ENCODE data around the gene BICC1. TPM values are rescaled to one million over a fixed set of nuclear protein-coding genes. Genes with fewer than 3 reads are reported as not detected.

The BICC1 gene
- total RNA-seq, 4 donors from 2014 or later, result 1.3 to 29.7 (median 17.5) TPM

DNA sequence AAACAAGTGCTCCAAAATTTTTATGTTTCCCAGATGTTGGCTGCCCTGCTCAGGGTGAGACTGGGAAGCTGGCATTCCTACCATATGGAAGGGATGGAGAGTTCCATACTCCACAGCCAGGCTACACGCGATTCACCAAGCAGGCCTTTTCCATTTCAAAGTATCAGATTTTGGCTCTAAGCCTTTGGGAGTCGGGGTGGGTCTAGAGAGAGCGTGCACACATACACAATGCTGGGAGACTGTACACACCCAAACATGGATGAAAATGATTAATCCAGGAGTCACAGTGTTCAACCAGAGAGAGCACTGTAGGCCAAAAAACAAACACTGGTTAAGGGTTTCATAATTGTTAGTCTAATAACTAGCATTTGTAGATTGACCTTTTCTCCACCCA is 295.0 kb downstream of the BICC1 start:
- intact Hi-C loops (cut with DNase I; ENCODE audit: low total_unique reads), result no loop called here
- Histone ChIP-seq H3K27me3 (no peaks in the 10 kb centered on the region), H3K9me3 (no peaks in the 10 kb centered on the region), H3K36me3 (no peaks in the 10 kb centered on the region), H3K27ac (peak overlapping the region in 1 of 2 donors; percentile 9), H3K4me1 (no peaks in the 10 kb centered on the region), H3K4me3 (no peak overlapping the region)
- DNase-seq, result peak; percentile 23 to 31
- TF ChIP-seq, protein P1, sequence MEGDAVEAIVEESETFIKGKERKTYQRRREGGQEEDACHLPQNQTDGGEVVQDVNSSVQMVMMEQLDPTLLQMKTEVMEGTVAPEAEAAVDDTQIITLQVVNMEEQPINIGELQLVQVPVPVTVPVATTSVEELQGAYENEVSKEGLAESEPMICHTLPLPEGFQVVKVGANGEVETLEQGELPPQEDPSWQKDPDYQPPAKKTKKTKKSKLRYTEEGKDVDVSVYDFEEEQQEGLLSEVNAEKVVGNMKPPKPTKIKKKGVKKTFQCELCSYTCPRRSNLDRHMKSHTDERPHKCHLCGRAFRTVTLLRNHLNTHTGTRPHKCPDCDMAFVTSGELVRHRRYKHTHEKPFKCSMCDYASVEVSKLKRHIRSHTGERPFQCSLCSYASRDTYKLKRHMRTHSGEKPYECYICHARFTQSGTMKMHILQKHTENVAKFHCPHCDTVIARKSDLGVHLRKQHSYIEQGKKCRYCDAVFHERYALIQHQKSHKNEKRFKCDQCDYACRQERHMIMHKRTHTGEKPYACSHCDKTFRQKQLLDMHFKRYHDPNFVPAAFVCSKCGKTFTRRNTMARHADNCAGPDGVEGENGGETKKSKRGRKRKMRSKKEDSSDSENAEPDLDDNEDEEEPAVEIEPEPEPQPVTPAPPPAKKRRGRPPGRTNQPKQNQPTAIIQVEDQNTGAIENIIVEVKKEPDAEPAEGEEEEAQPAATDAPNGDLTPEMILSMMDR (IDR thresholded peaks at IDR 0.05), result no peak
- no peak for TF ChIP-seq POLR2A (IDR thresholded peaks at IDR 0.05)

DNA sequence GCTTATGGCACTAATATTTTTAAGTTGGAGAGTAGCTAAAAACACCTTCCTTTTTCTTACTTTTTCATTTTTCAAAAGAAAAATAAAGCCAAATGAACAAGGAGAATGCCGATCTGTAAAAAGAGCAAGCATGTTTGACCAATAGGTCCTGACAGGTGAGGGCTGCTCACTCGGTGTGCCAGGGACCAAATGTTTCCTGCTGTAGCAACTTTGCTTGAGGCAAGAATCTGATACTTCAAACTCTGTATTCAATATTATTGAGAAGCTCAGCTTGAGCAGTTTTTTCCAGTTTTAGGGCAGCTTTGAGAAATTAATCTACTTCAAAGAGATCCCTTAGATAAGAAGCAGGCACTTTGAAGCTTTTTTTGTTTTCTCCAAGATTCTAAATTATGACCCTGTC is 298.1 kb downstream of the BICC1 start:
- Histone ChIP-seq H3K27me3 (no peaks in the 10 kb centered on the region), H3K4me3 (no peak overlapping the region), H3K9me3 (no peaks in the 10 kb centered on the region), H3K4me1 (no peaks in the 10 kb centered on the region), H3K36me3 (no peaks in the 10 kb centered on the region), H3K27ac (no peak overlapping the region)
- DNase-seq, result no peak
- no peak for TF ChIP-seq POLR2A (IDR thresholded peaks at IDR 0.05)
- TF ChIP-seq, protein P1 (IDR thresholded peaks at IDR 0.05), result no peak
- intact Hi-C loops (cut with DNase I; ENCODE audit: low total_unique reads), result no loop called here

DNA sequence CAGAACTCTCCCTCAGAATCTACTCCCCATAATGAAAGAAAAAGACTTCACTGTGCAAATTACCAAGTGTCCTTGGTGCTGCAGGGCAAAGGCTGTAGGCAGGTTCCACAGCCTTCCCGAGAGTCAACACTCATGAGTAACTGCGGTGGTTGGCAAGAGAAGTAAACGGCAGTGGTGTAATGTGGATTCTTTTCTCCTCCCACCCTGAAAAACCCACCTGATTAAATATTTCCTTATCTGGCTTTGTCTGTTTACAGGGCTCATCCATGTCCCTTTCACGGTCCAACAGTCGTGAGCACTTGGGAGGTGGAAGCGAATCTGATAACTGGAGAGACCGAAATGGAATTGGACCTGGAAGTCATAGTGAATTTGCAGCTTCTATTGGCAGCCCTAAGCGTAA is 300.9 kb downstream of the BICC1 start:
- no peaks in the 10 kb centered on the region for H3K36me3 ChIP-seq
- H3K9me3 ChIP-seq, result no peaks in the 10 kb centered on the region
- DNase-seq, result no peak
- H3K27me3 ChIP-seq, result no peaks in the 10 kb centered on the region
- intact Hi-C loops (cut with DNase I; ENCODE audit: low total_unique reads), result no loop called here
- H3K4me1 ChIP-seq, result peaks cover 0 to 3% of the 10 kb centered on the region in 2 donors
- H3K4me3 ChIP-seq, result no peak overlapping the region
- no peak overlapping the region for H3K27ac ChIP-seq
- no peak for TF ChIP-seq POLR2A (IDR thresholded peaks at IDR 0.05)
- TF ChIP-seq, protein P1 (IDR thresholded peaks at IDR 0.05), result no peak

DNA sequence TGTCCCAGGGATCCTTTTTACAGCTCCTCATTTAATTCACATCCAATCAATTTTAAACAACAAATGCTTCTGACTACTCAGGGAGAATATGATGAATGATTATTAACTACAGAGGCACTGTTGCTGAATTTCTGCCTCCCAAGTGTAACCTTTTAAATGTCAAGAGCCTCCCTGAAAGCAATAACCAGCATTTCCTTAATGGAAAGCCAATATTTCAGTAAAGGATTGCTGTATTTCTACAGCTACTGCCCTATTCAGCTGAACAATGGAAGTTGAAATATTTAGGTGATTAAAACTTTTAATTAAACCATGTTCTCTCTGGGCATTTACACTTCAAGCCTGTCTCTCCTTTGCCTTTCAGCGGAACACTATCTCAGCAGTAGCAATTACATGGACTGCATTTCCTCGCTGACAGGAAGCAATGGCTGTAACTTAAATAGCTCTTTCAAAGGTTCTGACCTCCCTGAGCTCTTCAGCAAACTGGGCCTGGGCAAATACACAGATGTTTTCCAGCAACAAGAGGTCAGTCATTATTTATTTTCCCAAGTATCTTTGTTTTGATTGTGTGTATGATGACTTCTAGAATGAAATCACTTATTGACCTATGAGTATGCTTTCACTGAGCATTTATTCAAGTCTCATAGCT is 304.7 kb downstream of the BICC1 start:
- Histone ChIP-seq H3K9me3 (no peaks in the 10 kb centered on the region), H3K4me3 (no peak overlapping the region), H3K27ac (no peak overlapping the region), H3K36me3 (no peaks in the 10 kb centered on the region), H3K27me3 (no peaks in the 10 kb centered on the region), H3K4me1 (peaks cover 0 to 3% of the 10 kb centered on the region in 2 donors)
- intact Hi-C loops (cut with DNase I; ENCODE audit: low total_unique reads), result no loop called here
- DNase-seq, result no peak
- TF ChIP-seq, protein P1 (IDR thresholded peaks at IDR 0.05), result no peak
- no peak for TF ChIP-seq POLR2A (IDR thresholded peaks at IDR 0.05)

DNA sequence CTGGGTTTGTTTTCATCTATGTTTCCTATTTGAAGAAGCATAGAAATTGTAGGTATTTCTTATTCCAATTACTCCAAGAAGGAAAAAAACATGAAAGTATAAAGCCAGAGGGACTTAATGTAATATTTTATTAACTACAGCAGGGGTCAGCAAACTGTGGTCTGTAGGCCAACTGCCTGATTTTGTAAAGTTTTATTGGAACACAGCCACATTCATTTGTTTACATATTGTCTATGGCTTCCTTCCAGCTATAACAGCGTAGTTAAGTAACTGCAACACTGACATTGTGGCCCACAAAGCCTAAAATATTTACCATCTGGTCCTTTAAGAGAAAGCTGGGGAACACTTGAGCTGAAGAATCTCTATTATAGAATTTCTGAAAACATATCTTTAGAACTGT is 306.2 kb downstream of the BICC1 start:
- H3K4me1 ChIP-seq, result peaks cover 0 to 3% of the 10 kb centered on the region in 2 donors
- no peaks in the 10 kb centered on the region for H3K9me3 ChIP-seq
- no peak overlapping the region for H3K4me3 ChIP-seq
- no peak for TF ChIP-seq POLR2A (IDR thresholded peaks at IDR 0.05)
- TF ChIP-seq, protein P1 (IDR thresholded peaks at IDR 0.05), result no peak
- H3K36me3 ChIP-seq, result no peaks in the 10 kb centered on the region
- DNase-seq, result no peak
- intact Hi-C loops (cut with DNase I; ENCODE audit: low total_unique reads), result no loop called here
- H3K27ac ChIP-seq, result peak overlapping the region in 1 of 2 donors; percentile 25
- H3K27me3 ChIP-seq, result no peaks in the 10 kb centered on the region
